VCaP (cell line): ENCODE data around the gene FTSJ1.

Experiments
- H3K27ac ChIP-seq: fragments of 450-650 bp; 2 replicates; pipeline ENCODE4 v1.5.1; 2017
- CTCF ChIP-seq: fragments of 450-650 bp; conservative IDR thresholded peaks from 2 replicates; pipeline ENCODE4 v1.5.1; 2017; ENCODE audit warnings: mild to moderate bottlenecking, moderate library complexity

Gene FTSJ1

DNA sequence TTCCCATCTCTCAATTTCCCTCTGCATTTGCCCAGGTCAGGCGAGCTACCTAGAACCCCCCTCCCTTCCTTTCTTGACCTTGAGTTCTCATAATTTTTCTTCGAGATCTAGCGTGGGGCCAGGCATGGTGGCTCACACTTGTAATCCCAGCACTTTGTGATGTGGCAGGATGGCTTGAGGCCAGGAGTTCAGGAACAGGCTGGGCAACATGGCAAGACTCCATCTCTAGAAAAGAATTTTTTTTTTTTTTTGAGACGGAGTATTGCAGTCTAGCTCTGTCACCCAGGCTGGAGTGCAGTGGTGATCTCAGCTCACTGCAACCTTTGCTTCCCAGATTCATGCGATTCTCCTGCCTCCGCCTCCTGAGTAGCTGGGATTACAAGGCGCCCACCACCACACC lies 28.3 kb downstream of the FTSJ1 start:
- H3K27ac ChIP-seq, result no peak overlapping the region
- no peak for TF ChIP-seq CTCF

DNA sequence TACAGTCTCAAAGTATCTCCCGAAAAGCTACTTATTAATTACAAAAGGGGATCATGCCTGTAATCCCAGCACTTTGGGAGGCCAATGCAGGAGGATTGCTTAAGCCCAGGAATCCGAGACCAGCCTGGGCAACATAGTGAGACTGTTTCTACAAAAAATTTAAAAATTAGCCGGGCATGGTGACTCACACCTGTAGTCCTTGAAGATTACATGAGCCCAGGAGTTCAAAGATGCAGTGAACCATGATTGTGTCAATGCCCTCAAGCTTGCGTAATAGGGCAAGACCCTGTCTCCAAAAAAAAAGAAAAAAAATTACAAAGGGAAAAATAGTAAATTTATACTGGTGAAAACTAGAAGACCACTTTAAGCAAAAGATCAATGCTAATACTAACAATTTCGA lies 29.5 kb downstream of the FTSJ1 start:
- no peak for TF ChIP-seq CTCF
- no peak overlapping the region for H3K27ac ChIP-seq

DNA sequence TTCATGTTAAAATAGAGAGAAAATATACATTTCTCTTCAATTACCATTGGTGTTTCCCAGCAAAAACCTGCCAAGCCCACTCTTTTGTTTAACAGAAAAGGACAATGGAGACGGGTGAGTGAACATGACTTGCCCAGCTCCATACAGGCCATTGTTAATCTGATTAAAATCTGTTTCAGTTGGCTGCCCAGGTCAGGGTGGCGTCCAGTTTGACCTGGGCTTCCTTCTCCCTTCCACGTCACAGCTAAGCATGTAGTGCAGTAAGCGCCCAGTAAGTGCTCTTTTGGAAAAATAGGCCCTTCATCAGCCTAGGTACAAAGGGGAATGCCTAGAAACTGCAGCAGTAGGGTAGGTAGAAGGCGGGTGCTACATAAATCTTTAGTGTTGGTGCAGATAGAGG lies 31.2 kb downstream of the FTSJ1 start:
- H3K27ac ChIP-seq, result no peak overlapping the region
- TF ChIP-seq CTCF, result no peak

DNA sequence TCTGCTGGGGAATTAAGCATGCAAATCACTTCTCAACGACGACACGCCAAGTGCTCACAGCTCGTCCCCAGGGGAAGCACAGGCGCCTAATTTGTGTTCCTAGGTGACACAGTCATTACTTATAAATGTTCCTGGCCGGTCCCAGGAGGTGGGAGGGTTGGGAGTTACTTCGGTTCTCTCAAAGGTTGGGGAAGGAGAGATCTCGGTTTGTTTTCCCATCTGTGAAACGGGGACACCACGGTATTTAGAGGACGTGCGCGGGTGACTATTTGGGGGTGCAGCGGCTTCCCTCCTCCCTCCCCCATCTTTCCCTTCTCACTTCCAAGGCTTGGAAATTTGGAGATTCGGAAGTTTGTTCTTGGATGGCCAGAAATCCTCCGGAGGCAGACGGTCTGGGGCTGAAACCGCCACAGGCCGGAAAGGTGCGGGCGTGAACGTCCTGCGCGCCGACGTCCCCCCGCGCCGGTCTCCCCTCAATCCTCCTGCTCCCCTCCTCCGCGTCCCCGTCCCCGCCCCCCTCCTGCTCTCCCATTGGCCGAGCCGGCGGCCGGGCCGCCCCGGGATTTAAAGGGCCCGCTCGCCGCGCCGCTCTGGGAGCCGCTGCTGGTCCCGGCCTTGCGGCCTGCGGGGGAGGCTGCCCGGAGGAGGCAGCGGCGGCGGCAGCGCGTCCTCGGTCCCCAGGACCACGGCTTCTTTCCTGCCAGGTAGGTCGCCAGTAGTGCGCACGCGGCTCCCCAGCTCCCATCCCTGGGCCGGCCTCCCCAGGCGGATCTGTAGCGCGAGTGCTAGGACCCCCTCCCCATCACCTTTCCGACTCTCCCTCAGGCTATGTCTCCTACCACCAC lies 32.6 kb downstream of the FTSJ1 start, which contains the start of gene PORCN:
PORCN (plus strand) TSS at position 593 of the 845 bp plus-strand sequence. CDS start 829 bp downstream, outside the sequence.
- H3K27ac ChIP-seq, result peak within 1 kb of the TSS; percentile 9; the same call in 1 of the 2 replicates
- TF ChIP-seq CTCF, result no peak

DNA sequence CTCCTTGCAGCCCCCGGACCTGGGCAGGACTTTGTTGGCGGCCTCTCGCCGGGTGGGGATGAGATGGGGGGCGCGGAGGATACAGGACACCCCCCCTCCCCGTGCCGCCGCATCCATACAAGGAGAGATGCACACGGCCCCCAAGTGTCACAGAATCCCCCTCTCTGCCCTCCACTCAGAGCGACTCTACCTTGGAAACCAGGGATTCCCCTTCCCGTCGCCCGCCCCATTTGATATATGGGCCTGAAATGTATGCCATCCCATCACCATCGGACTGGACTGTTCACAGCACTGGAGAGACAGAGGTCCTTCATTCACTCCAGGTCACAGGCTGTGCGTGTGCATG lies 33.2 kb downstream of the FTSJ1 start:
- no peak for TF ChIP-seq CTCF
- H3K27ac ChIP-seq, result peak overlapping the region; percentile 9; the same call in 1 of the 2 replicates

DNA sequence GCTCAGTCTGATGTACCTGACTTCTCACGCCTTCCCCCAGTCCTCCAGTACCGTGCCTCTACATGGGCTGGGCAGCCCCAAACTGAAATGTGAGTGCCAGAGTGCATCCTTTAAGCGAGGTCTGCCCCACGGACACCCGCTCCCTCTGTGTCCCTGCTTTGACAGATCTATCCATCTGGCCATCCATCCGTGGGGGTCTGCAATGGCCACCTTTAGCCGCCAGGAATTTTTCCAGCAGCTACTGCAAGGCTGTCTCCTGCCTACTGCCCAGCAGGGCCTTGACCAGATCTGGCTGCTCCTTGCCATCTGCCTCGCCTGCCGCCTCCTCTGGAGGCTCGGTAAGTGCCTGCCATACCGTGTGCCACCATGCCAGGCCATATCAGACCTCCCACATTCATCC lies 33.6 kb downstream of the FTSJ1 start:
- TF ChIP-seq CTCF, result no peak
- H3K27ac ChIP-seq, result no peak overlapping the region

DNA sequence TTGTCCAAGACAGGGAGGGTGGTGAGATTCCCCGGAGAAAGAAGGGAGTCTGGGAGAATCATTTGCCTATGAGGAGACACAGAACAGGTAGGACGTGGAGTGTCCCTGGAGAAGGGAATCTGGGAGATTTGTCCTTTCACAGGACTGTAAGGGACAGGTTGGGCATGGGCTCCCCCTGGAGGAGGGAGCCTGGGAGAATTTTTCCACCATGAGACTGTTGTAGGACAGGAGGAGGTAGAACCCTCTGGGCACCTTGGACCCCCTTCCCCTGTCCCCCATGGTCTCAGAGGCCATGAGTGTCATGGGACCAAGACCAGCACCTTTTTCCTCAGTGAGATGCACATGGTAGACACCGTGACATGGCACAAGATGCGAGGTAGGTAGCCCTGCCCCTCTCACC lies 35.6 kb downstream of the FTSJ1 start:
- no peak overlapping the region for H3K27ac ChIP-seq
- peak; percentile 49 for TF ChIP-seq CTCF
